Activated CD4-positive, CD25-positive, alpha-beta regulatory T cell treated with anti-CD3 and anti-CD28 coated beads, Interleukin-2, amount 50 U/mL, for 72 hours (primary cell): ENCODE measurements around the gene FHOD1.

Experiments used
- DNase-seq: peaks from one replicate; pipeline ENCODE4 v3.0.0; 2021

Gene FHOD1

DNA sequence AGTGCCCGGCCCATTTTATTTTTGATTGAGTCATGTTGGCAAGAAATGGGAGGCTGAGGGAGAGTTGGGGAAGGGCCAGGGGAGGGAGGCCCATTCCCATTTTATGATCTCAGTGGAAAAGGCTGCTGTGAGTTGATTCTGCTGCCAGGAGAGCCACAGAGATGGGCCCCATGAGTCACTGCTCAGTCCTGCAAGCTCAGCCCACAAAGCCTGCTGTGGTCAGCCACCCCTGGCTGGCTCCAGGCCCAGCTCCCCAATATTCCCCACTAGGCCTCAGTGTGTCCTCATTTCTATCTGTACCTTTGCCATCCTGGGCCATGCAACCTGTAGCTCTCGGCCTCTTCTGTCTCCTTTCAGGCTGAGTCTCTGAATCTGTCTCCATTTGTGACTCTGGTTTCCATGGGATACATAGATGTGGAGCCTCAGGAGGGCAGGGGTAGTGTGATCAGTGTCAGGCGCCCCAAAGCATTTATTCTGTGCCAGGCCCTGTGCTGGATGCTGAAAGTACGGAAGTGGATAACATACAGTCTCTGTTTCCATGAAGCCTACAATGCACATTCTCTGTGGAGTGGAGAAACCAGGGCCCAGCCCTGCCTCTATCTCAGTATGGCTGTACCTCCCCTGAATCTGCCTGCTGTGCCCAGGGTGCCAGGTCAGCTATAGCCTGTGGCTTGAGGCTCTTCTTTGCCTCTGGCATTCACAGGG is 30.2 kb upstream of the FHOD1 start:
- DNase-seq = no peak

DNA sequence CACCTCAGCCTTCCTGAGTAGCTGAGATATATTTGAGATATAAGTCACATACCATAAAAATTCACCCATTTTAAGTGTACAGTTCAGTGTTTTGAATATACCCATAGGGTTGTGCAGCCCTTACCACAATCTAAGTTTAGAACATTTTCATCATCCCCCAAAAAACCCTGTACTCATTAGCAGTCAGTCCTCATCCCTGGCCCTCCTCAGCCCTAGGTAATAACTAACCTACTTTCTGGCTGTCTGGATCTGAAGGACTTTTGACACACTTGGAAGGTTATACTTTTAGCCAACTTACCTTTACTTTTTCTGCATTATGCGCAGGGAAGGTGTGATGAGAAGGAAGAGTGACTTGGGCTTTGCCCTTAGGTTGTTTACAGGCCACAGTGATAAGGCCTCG is 28.0 kb upstream of the FHOD1 start:
- DNase-seq = no peak

DNA sequence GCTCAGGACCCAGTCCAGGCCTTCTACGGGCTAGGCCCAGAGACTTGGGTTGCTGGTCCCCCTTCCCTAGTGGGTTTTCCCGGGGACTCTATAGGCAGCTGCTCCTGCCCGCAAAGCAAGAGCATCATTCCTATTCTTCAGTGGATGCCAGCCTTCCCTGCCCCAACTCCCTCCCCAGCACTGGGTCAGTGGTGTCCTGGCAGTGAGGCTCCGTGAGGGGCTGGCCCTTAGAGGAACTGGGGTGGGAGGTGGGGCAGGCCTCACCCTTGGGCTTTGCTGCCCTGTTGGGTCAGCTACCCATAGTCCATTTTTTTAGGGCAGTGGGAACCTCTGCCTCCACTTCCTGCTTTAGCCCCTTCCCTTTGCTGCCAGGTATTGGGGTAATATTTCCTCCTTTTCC is 24.2 kb upstream of the FHOD1 start:
- no peak for DNase-seq

DNA sequence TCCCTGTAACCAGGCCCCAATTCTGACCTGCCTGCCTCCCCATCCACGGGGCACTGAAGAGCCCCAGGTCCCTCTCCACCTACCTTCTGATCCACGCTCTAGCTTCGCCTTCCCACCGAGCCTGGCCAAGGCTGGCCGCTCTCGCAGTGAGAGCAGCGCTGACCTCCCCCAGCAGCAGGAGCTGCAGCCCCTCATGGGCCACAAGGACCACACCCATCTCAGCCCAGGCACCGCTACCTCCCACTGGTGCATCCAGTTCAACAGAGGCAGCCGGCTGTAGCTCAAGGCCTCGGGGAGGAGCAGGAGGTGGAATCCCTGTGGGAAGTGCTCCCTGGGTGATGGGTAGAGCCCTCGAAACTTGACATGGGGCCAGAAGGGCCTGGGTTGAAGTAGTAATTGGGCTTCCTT is 23.7 kb upstream of the FHOD1 start:
- no peak for DNase-seq

DNA sequence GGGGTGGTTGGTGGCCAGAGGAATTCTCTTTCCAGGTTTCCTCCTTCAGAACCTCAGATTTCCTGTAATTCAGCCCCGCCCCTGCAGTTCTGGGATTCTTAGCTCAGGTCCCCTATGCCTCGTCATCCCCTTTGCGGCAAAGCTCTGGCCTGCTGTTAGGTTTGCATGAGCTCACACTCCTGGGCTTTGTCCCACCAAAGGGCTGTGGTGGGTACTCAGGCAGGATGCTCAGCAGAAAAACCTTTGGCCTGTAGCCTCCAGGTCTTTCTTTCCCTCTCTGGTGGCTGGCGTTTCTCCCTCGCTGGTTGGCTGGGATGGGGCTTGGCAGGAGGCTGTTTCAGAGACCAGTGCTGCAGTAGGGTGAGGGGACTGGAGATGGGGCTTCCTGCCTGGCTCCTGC is 22.5 kb upstream of the FHOD1 start:
- DNase-seq = no peak

DNA sequence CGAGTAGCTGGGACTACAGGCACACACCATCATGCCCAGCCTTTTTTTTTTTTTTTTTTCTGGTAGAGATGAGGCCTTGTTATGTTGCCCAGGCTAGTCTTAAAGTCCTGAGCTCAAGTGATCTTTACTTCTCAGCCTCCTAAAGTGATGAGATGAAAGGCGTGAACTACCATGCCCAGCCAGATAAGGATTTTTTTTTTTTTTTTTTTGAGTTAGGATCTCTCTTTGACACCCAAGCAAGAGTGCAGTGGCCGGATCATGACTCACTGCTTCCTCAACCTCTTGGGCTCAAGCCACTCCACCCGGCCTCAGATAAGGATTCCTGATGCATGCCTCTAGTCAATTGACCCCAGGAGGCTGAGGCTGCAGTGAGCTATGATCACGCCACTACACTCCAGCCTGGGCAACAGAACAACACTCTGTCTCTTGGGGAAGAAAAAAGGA is 20.9 kb upstream of the FHOD1 start:
- no peak for DNase-seq

DNA sequence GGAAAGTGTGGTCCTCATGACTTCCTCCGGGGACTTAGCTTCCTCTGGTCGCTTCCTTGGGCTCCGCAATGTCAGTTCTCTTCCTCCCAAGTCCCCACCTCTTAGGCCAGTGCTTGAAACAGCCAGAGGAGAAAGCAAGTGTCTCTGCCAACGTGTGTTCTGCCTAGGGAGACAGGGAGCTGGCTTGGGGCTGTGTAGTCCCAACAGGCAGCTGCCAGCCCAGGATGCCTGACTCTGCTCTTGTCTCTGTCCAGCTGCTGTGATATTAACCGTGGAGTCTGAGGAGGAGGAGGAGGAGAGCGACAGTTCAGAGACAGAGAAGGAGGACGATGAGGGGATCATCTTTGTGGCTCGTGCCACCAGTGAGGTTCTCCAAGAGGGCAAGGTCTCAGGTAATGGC is 18.6 kb upstream of the FHOD1 start:
- DNase-seq = no peak

DNA sequence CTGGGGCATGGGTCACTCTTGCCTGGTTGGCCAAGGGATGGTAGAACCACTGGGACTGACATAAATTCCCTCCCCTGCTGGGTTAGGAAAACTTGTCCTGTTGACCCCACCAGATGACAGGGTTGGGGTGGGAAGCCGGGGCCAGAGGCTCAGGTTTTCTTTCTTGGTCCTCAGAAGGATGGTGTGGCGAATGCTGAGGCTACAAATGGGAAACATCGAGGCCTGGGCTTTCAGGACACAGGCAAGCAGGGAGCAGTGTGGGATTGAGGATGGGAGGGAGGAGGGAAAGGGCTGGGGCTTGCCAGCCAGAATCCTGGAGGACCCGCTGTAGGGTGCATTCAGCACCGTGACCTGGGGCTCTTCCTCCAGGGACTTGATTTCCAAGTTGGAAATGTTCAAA is 17.6 kb upstream of the FHOD1 start:
- DNase-seq = no peak

DNA sequence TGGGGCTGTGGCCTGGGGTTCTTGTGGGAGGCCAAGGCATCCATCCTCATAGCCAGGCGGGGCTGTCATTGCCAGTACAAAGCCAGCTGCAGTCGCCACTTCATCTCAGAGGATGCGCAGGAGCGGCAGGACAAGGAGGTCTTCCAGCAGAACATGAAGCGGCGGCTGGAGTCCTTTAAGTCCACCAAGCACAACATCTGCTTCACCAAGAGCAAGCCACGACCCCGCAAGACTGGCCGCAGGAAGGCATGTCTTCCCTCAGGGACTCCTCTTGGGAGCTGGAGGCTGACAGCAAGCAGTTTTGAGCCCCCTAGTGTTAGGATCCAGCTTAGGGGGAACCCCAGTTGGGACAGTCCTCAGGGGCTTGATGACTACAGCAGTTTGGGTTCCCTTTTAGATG is 17.0 kb upstream of the FHOD1 start:
- no peak for DNase-seq

DNA sequence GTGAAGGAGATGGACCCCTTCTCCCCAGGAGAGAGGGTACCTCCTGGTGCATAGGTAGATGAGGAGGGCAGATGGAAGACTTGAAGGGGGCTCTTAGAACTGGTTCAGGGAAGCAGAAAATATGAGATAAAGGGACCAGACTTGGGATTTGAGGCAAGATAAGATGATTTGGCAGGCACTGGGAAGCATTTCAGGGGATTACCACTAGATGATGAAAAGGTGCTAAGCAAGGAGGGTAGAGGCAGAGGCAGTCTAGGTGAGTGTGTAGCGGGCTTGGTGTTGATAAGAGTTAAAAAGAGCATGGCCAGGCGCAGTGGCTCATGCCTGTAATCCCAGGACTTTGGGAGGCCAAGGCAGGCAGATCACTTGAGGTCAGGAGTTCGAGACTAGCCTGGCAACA is 15.9 kb upstream of the FHOD1 start:
- no peak for DNase-seq

DNA sequence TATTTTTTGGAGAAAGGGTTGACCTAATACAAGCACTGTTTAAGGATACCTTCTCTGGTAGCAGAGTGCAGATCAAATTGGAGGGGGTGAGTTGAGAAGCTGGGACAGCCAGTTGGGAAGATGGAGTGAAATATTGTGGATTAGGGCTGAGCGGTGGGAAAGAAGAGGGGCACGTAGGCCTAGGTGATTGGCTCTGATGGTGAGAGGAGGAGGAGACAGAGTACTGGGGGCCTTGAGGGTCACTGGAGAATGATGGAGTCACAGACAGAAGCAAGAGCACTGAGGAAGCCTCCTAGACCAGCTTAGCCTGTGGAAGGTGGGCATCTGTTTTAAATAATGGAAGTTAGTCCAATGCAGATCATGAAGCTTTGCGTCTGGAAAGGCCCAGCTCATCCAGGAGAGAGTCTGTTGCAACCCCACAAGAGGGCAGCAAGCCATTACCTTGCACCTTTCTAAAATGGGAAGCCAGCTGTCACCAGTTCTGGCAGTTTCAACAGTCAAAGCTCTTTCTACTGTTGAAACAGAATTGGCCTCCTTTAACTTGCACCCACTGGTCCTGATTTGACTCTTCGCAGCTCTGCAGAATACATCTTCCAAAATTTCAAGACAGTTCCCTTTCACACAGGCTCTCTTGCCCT is 13.3 kb upstream of the FHOD1 start:
- no peak for DNase-seq

DNA sequence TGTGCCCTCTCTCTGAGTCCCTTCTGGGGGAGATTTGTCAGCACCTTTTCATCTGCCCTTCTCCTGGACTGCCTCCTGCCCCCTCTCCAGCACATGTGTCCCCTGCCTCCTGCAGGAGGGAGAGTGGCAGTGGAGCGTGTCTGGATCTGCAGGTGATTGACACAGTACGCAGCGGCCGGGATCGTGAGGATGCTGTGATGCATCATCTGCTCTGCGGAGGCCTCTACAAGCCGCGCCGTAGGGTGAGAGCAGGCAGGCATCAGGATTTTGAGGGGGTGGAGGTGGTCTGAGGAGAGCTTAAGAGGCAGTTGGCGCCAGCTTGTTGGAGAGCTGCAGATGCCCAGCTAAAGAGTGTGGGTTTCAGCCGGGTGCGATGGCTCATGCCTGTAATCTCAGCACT is 12.4 kb upstream of the FHOD1 start:
- no peak for DNase-seq

DNA sequence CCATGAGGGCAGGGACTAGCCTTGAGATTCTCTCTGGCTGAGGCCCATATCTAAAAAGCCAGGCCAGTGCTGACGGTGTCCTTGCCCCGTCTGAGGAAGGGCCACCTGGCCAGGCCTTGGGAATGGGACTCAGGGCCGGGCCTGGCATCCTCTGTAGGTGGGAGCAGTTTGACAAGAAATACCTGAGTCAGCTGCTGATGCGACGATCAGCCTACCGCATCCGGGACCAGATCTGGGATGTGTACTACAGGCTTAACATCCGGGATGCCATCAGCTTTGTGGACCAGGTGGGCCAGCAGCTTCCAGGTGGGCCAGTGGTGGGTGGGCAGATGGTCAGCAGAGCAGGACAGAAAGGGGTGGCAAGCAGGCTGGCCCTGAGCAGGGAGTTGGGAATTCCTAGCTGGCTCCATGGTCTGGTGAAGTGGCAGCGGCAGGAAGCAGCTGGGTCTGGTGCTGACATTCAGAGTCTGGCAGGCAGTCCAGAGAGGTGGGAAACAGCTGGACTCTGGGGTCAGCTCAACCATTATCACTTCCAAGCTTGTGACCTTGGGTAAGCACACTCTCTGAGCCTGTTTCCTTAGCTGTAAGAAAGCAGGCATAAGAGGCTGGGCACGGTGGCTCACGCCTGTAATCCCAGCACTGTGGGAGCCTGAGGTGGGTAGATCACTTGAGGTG is 11.0 kb upstream of the FHOD1 start:
- DNase-seq = no peak

DNA sequence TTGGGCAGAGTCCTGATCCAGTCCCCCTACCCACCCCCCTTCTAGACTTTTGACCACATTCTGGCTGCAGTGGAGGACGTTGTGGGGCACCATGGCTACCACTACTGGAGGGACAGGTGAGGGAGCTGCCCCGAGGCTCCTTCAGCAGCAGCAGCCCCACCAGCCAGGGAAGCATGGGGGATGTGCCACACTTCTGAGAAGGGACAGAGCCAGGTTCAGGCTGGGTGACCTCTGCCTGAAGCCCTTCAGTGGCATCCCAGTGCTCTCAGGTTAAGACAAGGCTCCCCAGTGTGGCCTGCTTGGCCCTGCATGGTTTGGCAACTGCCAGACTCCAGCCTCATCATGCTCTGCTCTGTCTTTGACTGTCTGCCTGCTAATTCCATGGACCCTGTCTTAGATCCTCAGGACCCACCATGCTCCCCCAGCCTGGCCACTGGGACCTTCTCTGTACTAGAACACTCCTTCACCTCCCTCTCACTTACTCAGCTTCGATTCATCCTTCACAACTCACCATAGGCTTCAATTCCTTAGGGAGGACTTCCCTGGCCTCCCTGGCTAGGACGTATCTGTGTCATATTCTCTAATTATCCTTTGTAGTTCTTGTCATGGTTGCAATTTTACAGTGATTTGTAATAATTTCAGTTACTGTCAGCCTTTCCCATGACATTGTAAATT is 10.3 kb upstream of the FHOD1 start:
- DNase-seq = no peak

DNA sequence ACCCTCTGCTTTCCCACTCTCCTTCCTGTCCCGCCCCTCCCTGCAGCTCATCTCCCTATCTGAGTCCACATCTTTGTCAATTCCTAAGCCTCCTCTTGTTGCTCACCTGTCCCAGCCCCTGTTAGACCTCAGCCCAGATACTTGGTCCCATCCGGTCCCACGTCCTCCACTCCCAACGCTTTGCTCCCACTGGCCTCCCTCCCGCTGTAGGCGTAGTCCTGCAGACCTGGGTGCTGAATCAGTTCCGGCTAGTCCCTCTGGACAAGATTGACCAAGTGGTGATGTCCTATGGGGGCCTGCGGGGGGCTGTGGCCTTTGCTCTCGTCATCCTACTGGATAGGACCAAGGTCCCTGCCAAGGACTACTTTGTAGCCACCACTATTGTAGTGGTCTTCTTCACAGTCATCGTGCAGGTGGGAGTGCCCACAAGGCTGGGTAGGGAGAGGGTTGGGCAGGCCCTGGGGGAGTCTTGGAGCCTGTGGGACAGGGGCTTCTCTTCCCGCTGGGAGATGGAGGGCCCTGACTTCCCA is 9.5 kb upstream of the FHOD1 start:
- no peak for DNase-seq

DNA sequence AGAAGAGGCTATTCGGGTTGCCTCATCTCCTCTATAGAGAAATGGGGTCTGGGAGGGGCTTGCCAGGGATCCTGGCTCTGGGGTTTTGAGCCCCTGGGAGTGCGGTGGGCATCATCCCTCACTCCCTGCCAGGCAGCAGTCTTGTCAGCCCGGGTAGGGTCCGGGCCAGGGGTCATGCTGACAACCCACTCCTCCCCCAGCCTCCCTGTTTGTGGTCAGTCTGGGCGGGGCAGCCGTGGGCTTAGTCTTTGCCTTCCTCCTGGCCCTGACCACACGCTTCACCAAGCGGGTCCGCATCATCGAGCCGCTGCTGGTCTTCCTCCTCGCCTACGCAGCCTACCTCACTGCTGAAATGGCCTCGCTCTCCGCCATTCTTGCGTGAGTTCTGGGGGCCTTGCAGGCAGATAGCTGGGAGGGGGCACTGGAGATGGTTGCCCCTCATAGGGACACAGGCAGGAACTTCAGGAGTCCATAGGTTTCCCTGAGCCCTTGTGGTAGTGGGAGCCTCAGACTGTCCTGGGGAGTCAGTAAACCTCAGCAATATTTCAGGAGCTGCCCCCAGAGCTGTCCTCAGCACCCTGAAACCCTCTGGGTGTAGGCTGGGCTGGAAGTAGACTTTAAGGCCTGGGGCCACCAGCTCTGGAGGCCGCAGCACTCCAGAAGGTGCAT is 8.4 kb upstream of the FHOD1 start:
- DNase-seq = no peak

DNA sequence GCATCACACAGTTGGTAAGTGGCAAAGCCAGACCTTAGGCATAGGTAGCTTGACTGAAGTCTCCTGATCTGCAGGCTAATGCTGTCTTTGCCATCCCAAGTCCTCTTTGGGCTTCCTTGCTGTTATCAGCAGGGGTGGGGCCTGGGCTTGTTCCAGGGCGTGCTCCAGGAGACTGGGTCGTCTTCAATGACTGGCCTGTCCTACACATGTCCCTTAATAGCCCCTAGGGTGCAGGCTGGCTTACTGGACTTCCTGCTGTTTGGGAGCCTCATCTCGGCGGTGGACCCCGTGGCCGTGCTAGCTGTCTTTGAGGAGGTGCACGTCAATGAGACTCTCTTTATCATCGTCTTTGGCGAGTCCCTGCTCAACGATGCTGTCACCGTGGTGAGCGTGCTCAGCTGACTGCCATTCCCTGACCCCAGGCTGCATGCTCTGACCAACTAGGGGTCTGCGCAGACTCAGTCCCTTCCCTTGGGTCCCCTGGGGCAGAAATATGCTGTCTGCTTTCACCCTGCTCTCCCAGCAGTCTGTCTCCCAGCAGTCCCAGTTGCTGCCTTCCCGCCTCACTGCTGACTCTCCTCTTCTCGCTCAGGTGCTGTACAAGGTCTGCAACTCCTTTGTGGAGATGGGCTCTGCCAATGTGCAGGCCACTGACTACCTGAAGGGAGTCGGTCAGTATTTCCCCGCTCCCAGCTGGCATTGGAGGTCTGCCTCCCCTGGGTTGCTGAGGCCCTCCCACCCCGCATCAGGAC is 7.7 kb upstream of the FHOD1 start:
- no peak for DNase-seq

DNA sequence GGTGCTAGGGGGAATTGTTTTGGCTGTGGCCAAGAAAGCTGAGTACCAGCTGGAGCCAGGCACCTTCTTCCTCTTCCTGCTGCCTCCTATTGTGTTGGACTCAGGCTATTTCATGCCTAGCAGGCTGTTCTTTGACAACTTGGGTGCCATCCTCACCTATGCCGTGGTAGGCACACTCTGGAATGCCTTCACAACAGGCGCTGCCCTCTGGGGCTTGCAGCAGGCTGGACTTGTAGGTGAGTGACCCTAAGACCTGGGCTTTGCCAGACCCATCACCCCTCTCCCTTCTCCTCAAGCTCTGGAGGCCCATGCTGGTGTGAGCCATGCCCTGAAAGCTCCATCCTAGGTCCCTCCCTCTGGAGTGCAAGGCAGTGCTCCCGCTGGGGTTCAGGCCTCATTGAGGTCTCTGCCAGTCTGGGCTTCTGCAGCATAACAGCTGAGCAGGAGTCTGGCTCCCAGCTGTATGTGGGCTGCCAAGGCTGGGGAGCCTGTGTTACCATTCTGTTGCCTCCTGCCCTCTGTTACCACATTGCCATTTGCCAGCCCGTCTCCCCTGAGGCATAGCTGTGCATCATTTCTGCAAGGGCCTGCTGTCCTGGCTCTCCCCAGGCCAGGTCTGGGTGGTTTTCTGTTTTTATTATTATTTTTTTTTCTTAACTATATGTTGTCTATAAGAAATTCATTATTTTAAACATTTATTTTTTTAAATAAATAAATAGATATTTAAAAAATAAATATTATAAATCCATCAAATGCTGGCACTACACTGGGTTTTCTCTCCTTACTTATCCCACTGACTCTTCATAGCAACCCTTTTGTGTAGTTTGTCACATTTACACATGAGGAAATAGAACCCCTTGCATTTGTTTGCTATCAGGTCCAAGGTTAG is 5.6 kb upstream of the FHOD1 start:
- DNase-seq = no peak

DNA sequence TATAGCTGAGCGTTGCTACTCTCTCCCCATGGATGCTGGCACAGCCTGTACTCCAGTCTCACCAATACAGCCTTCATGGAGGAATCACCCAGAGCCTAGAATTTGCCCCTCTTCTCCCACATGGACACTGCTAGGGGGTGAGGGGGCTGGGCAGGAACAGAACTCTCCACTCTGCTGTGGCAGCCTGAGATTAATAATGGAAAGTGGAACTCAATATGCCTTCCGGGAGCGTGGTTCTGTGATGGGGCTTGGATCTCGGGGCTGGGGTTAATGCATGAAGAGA is 2.7 kb upstream of the FHOD1 start:
- DNase-seq = no peak

DNA sequence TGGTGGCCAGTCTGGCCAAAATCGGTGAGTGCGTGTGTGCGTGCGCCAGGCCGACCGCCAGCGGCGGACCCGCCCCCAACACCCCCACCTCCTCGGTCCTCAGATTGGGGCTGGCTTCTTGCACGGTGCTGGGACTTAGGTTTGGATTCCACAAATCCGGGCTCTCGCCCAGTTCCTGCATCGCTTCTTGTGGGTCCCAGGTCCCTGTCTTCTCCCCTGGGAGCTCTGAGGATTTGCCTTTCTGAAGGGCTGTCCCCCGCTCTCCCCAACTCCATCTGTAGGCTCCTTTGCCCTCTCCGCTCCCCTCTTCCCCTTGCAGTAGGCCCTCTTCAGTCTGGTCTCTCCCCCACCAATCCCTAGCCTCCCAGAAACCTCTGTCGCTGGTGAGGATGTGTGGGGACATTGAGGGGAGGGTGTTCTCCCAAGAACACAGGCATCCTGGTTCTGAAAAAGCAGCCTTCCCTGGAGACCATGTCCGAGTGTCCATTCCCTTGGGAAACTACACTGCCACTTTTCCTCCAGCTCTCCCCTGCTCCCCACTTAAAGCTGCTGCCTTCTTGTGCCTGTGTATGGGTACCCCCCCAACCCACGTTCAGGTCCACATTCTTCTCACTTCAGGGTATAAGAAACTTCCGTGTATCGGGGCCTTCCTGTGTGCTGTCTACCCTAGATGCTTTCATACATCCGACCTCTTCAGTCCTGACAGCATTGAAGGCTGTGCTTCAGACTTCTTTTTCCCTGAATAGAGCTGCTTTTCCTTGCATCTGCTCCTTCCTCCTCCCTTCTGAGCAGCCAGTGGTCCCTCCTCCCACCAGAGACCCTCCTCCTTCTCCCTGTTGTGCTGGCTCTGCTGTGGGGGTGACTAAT is 2.1 kb upstream of the FHOD1 start:
- DNase-seq = no peak
